ENCODE data around the gene OR52E6.

GRCh38 chr11:5809905-5810795, 31.5 kb downstream of the OR52E6 start:
- TF ChIP-seq CTCF (conservative IDR thresholded peaks at IDR 0.05; ENCODE audit: low read depth, low read length) (no peak), EZH2 (IDR thresholded peaks at IDR 0.05; ENCODE audit: low read length, unreplicated experiment) (no peak)

Data from PC-3 (cell line).